Measurements from ENCODE around the gene DGKZ. TPM values are rescaled to one million over a fixed set of nuclear protein-coding genes. Genes with fewer than 3 reads are reported as not detected.

Gene DGKZ
- polyA plus RNA-seq, 3 donors = 28.9 to 38.4 (median 31.1) TPM

- DNase-seq (ENCODE audit: low read depth in 3 of 3, low spot score in 2 of 3) = no peak
Measured at GRCh38 chr11:46345131-46345597, 2.1 kb upstream of the DGKZ start.

GRCh38 chr11:46345881-46346484 lies 1.3 kb upstream of the DGKZ start:
- DNase-seq (ENCODE audit: low read depth in 3 of 3, low spot score in 2 of 3) = no peak

GRCh38 chr11:46347637-46348311 lies 511 bp downstream of the DGKZ start:
- no peak for DNase-seq (ENCODE audit: low read depth in 3 of 3, low spot score in 2 of 3)

- no peak for DNase-seq (ENCODE audit: low read depth in 3 of 3, low spot score in 2 of 3)
Measured at GRCh38 chr11:46348566-46349401, 1.5 kb downstream of the DGKZ start.

GRCh38 chr11:46350695-46351094 lies 3.4 kb downstream of the DGKZ start:
- DNase-seq (ENCODE audit: low read depth in 3 of 3, low spot score in 2 of 3) = no peak

- DNase-seq (ENCODE audit: low read depth in 3 of 3, low spot score in 2 of 3) = no peak
Measured at GRCh38 chr11:46351148-46351547, 3.9 kb downstream of the DGKZ start.

GRCh38 chr11:46351606-46352005 lies 4.3 kb downstream of the DGKZ start:
- no peak for DNase-seq (ENCODE audit: low read depth in 3 of 3, low spot score in 2 of 3)

GRCh38 chr11:46352063-46352841 lies 5.0 kb downstream of the DGKZ start:
- no peak for DNase-seq (ENCODE audit: low read depth in 3 of 3, low spot score in 2 of 3)

- DNase-seq (ENCODE audit: low read depth in 3 of 3, low spot score in 2 of 3) = no peak
Measured at GRCh38 chr11:46353698-46354097, 6.4 kb downstream of the DGKZ start.

GRCh38 chr11:46356924-46357482 lies 9.7 kb downstream of the DGKZ start:
- no peak for DNase-seq (ENCODE audit: low read depth in 3 of 3, low spot score in 2 of 3)

GRCh38 chr11:46357483-46357936 lies 10.2 kb downstream of the DGKZ start:
- no peak for DNase-seq (ENCODE audit: low read depth in 3 of 3, low spot score in 2 of 3)

GRCh38 chr11:46359953-46360352 lies 12.7 kb downstream of the DGKZ start:
- no peak for DNase-seq (ENCODE audit: low read depth in 3 of 3, low spot score in 2 of 3)

GRCh38 chr11:46360878-46361277 lies 13.6 kb downstream of the DGKZ start:
- no peak for DNase-seq (ENCODE audit: low read depth in 3 of 3, low spot score in 2 of 3)

- no peak for DNase-seq (ENCODE audit: low read depth in 3 of 3, low spot score in 2 of 3)
Measured at GRCh38 chr11:46361283-46362155, 14.3 kb downstream of the DGKZ start.

GRCh38 chr11:46362156-46363030 lies 15.1 kb downstream of the DGKZ start:
- no peak for DNase-seq (ENCODE audit: low read depth in 3 of 3, low spot score in 2 of 3)

GRCh38 chr11:46363031-46363407 lies 15.8 kb downstream of the DGKZ start:
- DNase-seq (ENCODE audit: low read depth in 3 of 3, low spot score in 2 of 3) = no peak

- no peak for DNase-seq (ENCODE audit: low read depth in 3 of 3, low spot score in 2 of 3)
Measured at GRCh38 chr11:46363455-46364005, 16.3 kb downstream of the DGKZ start.

- DNase-seq (ENCODE audit: low read depth in 3 of 3, low spot score in 2 of 3) = no peak
Measured at GRCh38 chr11:46364056-46364455, 16.8 kb downstream of the DGKZ start.
